Colonic mucosa (tissue), 4 donors: ENCODE measurements around the gene NT5C1A. TPM values are rescaled to one million over a fixed set of nuclear protein-coding genes. Genes with fewer than 3 reads are reported as not detected.

ENCODE experiments used
- DNase-seq: peaks from one replicate; pipeline ENCODE4 v3.0.0-alpha.2; 2020
- H3K27ac ChIP-seq: fragments of 200-600 bp; one replicate; pipeline ENCODE4 v1.8.0; 2021
- H3K27me3 ChIP-seq: fragments of 200-600 bp; one replicate; pipeline ENCODE4 v1.8.0; 2021
- H3K36me3 ChIP-seq: fragments of 200-600 bp; one replicate; pipeline ENCODE4 v1.8.0; 2021
- H3K4me1 ChIP-seq: fragments of 200-600 bp; one replicate; pipeline ENCODE4 v1.8.0; 2021; ENCODE audit warnings: mild to moderate bottlenecking
- H3K4me3 ChIP-seq: fragments of 200-600 bp; one replicate; pipeline ENCODE4 v1.8.0; 2021
- H3K9ac ChIP-seq, 2 donors: one replicate each; pipeline ENCODE4 v1.7.0; 2013; ENCODE audit warnings: control low read depth in 2 of 2, low read depth in 2 of 2, low read length in 2 of 2
- H3K9me3 ChIP-seq: fragments of 200-600 bp; one replicate; pipeline ENCODE4 v1.8.0; 2021
- CTCF ChIP-seq: fragments of 200-600 bp; IDR thresholded peaks from one replicate; pipeline ENCODE4 v1.8.0; 2022; ENCODE audit warnings: antibody characterized with exemption, mild to moderate bottlenecking
- intact Hi-C: fragments of 100-400 bp; cut with DNase I; formaldehyde crosslinking; loops from one replicate; pipeline ENCODE4 v1.14.1; 2022
- total RNA-seq, 2 donors: library from RNA; stranded (reverse); fragmentation: NEBNext Ultra II Directional in 1 of 2; extraction: Animal tissue kit (Norgen Biotek cat#: 25700) in 1 of 2; gene quantifications; one replicate each; pipeline ENCODE4 v1.2.1, GENCODE V29; 2021
- donor health status: healthy.
- donor health status: DM: no; HTN: no; CAD: no.
- donor health status: DM: no; HTN: no; CAD: no.

Gene NT5C1A
- total RNA-seq, 2 donors from 2014 or later, result not detected

GRCh38 chr1:39700348-39700747 is 28.4 kb upstream of the NT5C1A start:
- Histone ChIP-seq H3K4me3 (no peak overlapping the region), H3K36me3 (no peaks in the 10 kb centered on the region), H3K4me1 (no peaks in the 10 kb centered on the region), H3K9ac (no peak overlapping the region), H3K9me3 (no peaks in the 10 kb centered on the region), H3K27me3 (no peaks in the 10 kb centered on the region), H3K27ac (no peak overlapping the region)
- no peak for DNase-seq
- intact Hi-C loops, result no loop called here
- no peak for TF ChIP-seq CTCF

- Histone ChIP-seq H3K36me3 (no peaks in the 10 kb centered on the region), H3K4me1 (no peaks in the 10 kb centered on the region), H3K27ac (no peak overlapping the region), H3K27me3 (no peaks in the 10 kb centered on the region), H3K4me3 (no peak overlapping the region), H3K9me3 (no peaks in the 10 kb centered on the region), H3K9ac (no peak overlapping the region)
- intact Hi-C loops, result no loop called here
- no peak for DNase-seq
- no peak for TF ChIP-seq CTCF
These were observed 27.5 kb upstream of the NT5C1A start for GRCh38 chr1:39699419-39699818.

- no peaks in the 10 kb centered on the region for H3K9me3 ChIP-seq
- H3K36me3 ChIP-seq, result no peaks in the 10 kb centered on the region
- intact Hi-C loops, result no loop called here
- H3K4me1 ChIP-seq, result no peaks in the 10 kb centered on the region
- no peak for TF ChIP-seq CTCF
- no peak overlapping the region for H3K9ac ChIP-seq
- no peak for DNase-seq
- no peak overlapping the region for H3K27ac ChIP-seq
- H3K4me3 ChIP-seq, result no peak overlapping the region
- no peaks in the 10 kb centered on the region for H3K27me3 ChIP-seq
These were observed 26.7 kb upstream of the NT5C1A start for GRCh38 chr1:39698568-39698967.

- intact Hi-C loops, result no loop called here
- no peak for TF ChIP-seq CTCF
- no peak for DNase-seq
- no peaks in the 10 kb centered on the region for H3K36me3 ChIP-seq
- H3K4me1 ChIP-seq, result peaks cover 10% of the 10 kb centered on the region
- H3K27ac ChIP-seq, result no peak overlapping the region
- H3K9me3 ChIP-seq, result no peaks in the 10 kb centered on the region
- H3K9ac ChIP-seq, result no peak overlapping the region
- peaks cover 15% of the 10 kb centered on the region for H3K27me3 ChIP-seq
- H3K4me3 ChIP-seq, result no peak overlapping the region
These were observed 24.5 kb upstream of the NT5C1A start for GRCh38 chr1:39696448-39696847.

GRCh38 chr1:39695016-39695415 is 23.1 kb upstream of the NT5C1A start:
- no peaks in the 10 kb centered on the region for H3K9me3 ChIP-seq
- intact Hi-C loops, result no loop called here
- H3K27ac ChIP-seq, result no peak overlapping the region
- H3K27me3 ChIP-seq, result peaks cover 15% of the 10 kb centered on the region
- no peaks in the 10 kb centered on the region for H3K36me3 ChIP-seq
- H3K9ac ChIP-seq, result no peak overlapping the region
- H3K4me3 ChIP-seq, result no peak overlapping the region
- H3K4me1 ChIP-seq, result peaks cover 10% of the 10 kb centered on the region
- no peak for TF ChIP-seq CTCF
- no peak for DNase-seq

GRCh38 chr1:39694026-39694425 is 22.1 kb upstream of the NT5C1A start:
- Histone ChIP-seq H3K4me3 (no peak overlapping the region), H3K9me3 (no peaks in the 10 kb centered on the region), H3K4me1 (peaks cover 10% of the 10 kb centered on the region), H3K27me3 (peaks cover 15% of the 10 kb centered on the region), H3K36me3 (no peaks in the 10 kb centered on the region), H3K27ac (no peak overlapping the region), H3K9ac (no peak overlapping the region)
- TF ChIP-seq CTCF, result no peak
- DNase-seq, result no peak
- intact Hi-C loops, result no loop called here
